Measurements from ENCODE around the gene FBXL17. TPM values are rescaled to one million over a fixed set of nuclear protein-coding genes. Genes with fewer than 3 reads are reported as not detected.
A peak's percentile ranks its signal among the peaks of the same experiment; 100 is the strongest.
"Not testable (repeated sequence)": the region's sequence is repeated elsewhere in the genome, so short reads cannot be mapped to it uniquely, and the experiment has no call there.

FBXL17 gene
- polyA plus RNA-seq (ENCODE audit: insufficient read length) = 19.8 TPM

- peak; percentile 91 for DNase-seq
Observed at GRCh38 chr5:108381954-108382783, at the start of gene FBXL17. Gene FBXL17 (minus strand): TSS chr5:108382098.

- no peak for DNase-seq
Observed at GRCh38 chr5:108430931-108431608, 49.2 kb upstream of the FBXL17 start.

- DNase-seq = no peak
Observed at GRCh38 chr5:108421713-108422112, 39.8 kb upstream of the FBXL17 start.

- DNase-seq = no peak
Observed at GRCh38 chr5:108420755-108421154, 38.9 kb upstream of the FBXL17 start.

- no peak for DNase-seq
Observed at GRCh38 chr5:108420158-108420557, 38.3 kb upstream of the FBXL17 start.

- peak; percentile 15 for DNase-seq
Observed at GRCh38 chr5:108418197-108418596, 36.3 kb upstream of the FBXL17 start.

- no peak for DNase-seq
Observed at GRCh38 chr5:108417166-108417670, 35.3 kb upstream of the FBXL17 start.

GRCh38 chr5:108415726-108416125 is 33.8 kb upstream of the FBXL17 start:
- no peak for DNase-seq

GRCh38 chr5:108409786-108410185 is 27.9 kb upstream of the FBXL17 start:
- no peak for DNase-seq

- not testable (repeated sequence) for DNase-seq
Observed at GRCh38 chr5:108405201-108405600, 23.3 kb upstream of the FBXL17 start.

- DNase-seq = no peak
Observed at GRCh38 chr5:108398964-108399363, 17.1 kb upstream of the FBXL17 start.

GRCh38 chr5:108396837-108397236 is 14.9 kb upstream of the FBXL17 start:
- DNase-seq = not testable (repeated sequence)

- DNase-seq = no peak
Observed at GRCh38 chr5:108387758-108388157, 5.9 kb upstream of the FBXL17 start.

- no peak for DNase-seq
Observed at GRCh38 chr5:108386345-108387061, 4.6 kb upstream of the FBXL17 start.

GRCh38 chr5:108384741-108385140 is 2.8 kb upstream of the FBXL17 start:
- no peak for DNase-seq

- no peak for DNase-seq
Observed at GRCh38 chr5:108382784-108383330, 959 bp upstream of the FBXL17 start.

- DNase-seq = peak; percentile 77
Observed at GRCh38 chr5:108381350-108381953, 446 bp downstream of the FBXL17 start.

- DNase-seq = peak; percentile 63
Observed at GRCh38 chr5:108380531-108381349, 1.2 kb downstream of the FBXL17 start.

GRCh38 chr5:108379722-108380530 is 2.0 kb downstream of the FBXL17 start:
- peak; percentile 4 for DNase-seq

GRCh38 chr5:108375768-108376167 is 6.1 kb downstream of the FBXL17 start:
- no peak for DNase-seq

Data from hindlimb muscle (tissue), 1 donor.